ENCODE data around the gene CNN3.

The CNN3 gene

GRCh38 chr1:94937820-94938219 is 10.9 kb upstream of the CNN3 start:
- Histone ChIP-seq H3K4me3 (ENCODE audit: low read length, poor library complexity, severe bottlenecking) (no peak overlapping the region), H3K27me3 (ENCODE audit: insufficient read depth, low read length, poor library complexity, severe bottlenecking) (no peaks in the 10 kb centered on the region), H3K36me3 (ENCODE audit: insufficient read depth, low read length) (no peaks in the 10 kb centered on the region), H3K4me1 (ENCODE audit: insufficient read depth, low read length, poor library complexity, severe bottlenecking) (peaks cover 17% of the 10 kb centered on the region), H3K9ac (ENCODE audit: low read depth, low read length, poor library complexity, severe bottlenecking) (no peak overlapping the region), H3F3A (ENCODE audit: low read depth) (no peaks in the 10 kb centered on the region), H4K20me1 (ENCODE audit: insufficient read depth, low read length, poor library complexity, severe bottlenecking) (no peaks in the 10 kb centered on the region), H3K9me2 (replicated peaks; ENCODE audit: low read depth, low read length) (no peaks in the 10 kb centered on the region), H3K79me2 (ENCODE audit: insufficient read depth, low read length) (no peaks in the 10 kb centered on the region), H3K4me2 (ENCODE audit: low read depth, low read length, poor library complexity, severe bottlenecking) (no peak overlapping the region), H3K9me3 (ENCODE audit: insufficient read depth, low read depth, low read length) (no peaks in the 10 kb centered on the region), H2AFZ (ENCODE audit: low read length) (no peak overlapping the region)
- no peak for TF ChIP-seq EZH2phosphoT487 (IDR thresholded peaks at IDR 0.05; ENCODE audit: borderline replicate concordance)
- TF ChIP-seq CTCF (conservative IDR thresholded peaks at IDR 0.05; ENCODE audit: low read length) = no peak

- Histone ChIP-seq H3K4me1 (ENCODE audit: insufficient read depth, low read length, poor library complexity, severe bottlenecking) (peaks cover 17% of the 10 kb centered on the region), H3K9ac (ENCODE audit: low read depth, low read length, poor library complexity, severe bottlenecking) (no peak overlapping the region), H3K79me2 (ENCODE audit: insufficient read depth, low read length) (no peaks in the 10 kb centered on the region), H3K4me3 (ENCODE audit: low read length, poor library complexity, severe bottlenecking) (no peak overlapping the region), H3K9me3 (ENCODE audit: insufficient read depth, low read depth, low read length) (no peaks in the 10 kb centered on the region), H3F3A (ENCODE audit: low read depth) (no peaks in the 10 kb centered on the region), H3K27me3 (ENCODE audit: insufficient read depth, low read length, poor library complexity, severe bottlenecking) (no peaks in the 10 kb centered on the region), H3K36me3 (ENCODE audit: insufficient read depth, low read length) (no peaks in the 10 kb centered on the region), H2AFZ (ENCODE audit: low read length) (0 out of 2 replicates have a peak overlapping the region, but pooled peaks have one; percentile 66), H3K4me2 (ENCODE audit: low read depth, low read length, poor library complexity, severe bottlenecking) (no peak overlapping the region), H4K20me1 (ENCODE audit: insufficient read depth, low read length, poor library complexity, severe bottlenecking) (no peaks in the 10 kb centered on the region), H3K9me2 (replicated peaks; ENCODE audit: low read depth, low read length) (no peaks in the 10 kb centered on the region)
- TF ChIP-seq EZH2phosphoT487 (IDR thresholded peaks at IDR 0.05; ENCODE audit: borderline replicate concordance) = no peak
- no peak for TF ChIP-seq CTCF (conservative IDR thresholded peaks at IDR 0.05; ENCODE audit: low read length)
These were observed 10.1 kb upstream of the CNN3 start for GRCh38 chr1:94936861-94937620.

GRCh38 chr1:94935476-94935875 is 8.6 kb upstream of the CNN3 start:
- H3K27me3 ChIP-seq (ENCODE audit: insufficient read depth, low read length, poor library complexity, severe bottlenecking) = no peaks in the 10 kb centered on the region
- H3K36me3 ChIP-seq (ENCODE audit: insufficient read depth, low read length) = no peaks in the 10 kb centered on the region
- peaks cover 17% of the 10 kb centered on the region for H3K4me1 ChIP-seq (ENCODE audit: insufficient read depth, low read length, poor library complexity, severe bottlenecking)
- H4K20me1 ChIP-seq (ENCODE audit: insufficient read depth, low read length, poor library complexity, severe bottlenecking) = no peaks in the 10 kb centered on the region
- no peaks in the 10 kb centered on the region for H3K79me2 ChIP-seq (ENCODE audit: insufficient read depth, low read length)
- no peak overlapping the region for H2AFZ ChIP-seq (ENCODE audit: low read length)
- H3K9me3 ChIP-seq (ENCODE audit: insufficient read depth, low read depth, low read length) = no peaks in the 10 kb centered on the region
- H3K9me2 ChIP-seq (replicated peaks; ENCODE audit: low read depth, low read length) = no peaks in the 10 kb centered on the region
- no peak overlapping the region for H3K4me3 ChIP-seq (ENCODE audit: low read length, poor library complexity, severe bottlenecking)
- no peaks in the 10 kb centered on the region for H3F3A ChIP-seq (ENCODE audit: low read depth)
- no peak for TF ChIP-seq EZH2phosphoT487 (IDR thresholded peaks at IDR 0.05; ENCODE audit: borderline replicate concordance)
- TF ChIP-seq CTCF (conservative IDR thresholded peaks at IDR 0.05; ENCODE audit: low read length) = no peak
- peak overlapping the region; percentile 39 for H3K4me2 ChIP-seq (ENCODE audit: low read depth, low read length, poor library complexity, severe bottlenecking)
- H3K9ac ChIP-seq (ENCODE audit: low read depth, low read length, poor library complexity, severe bottlenecking) = no peak overlapping the region
